ENCODE measurements around the gene DNAH17. TPM values are rescaled to one million over a fixed set of nuclear protein-coding genes. Genes with fewer than 3 reads are reported as not detected.

DNAH17 gene
- total and polyA plus RNA-seq, 2 of the 13 experiments (the other 11 are each of a cell fraction or from before 2014, with no cell fraction given), result 0.86 to 1.6 TPM

DNA sequence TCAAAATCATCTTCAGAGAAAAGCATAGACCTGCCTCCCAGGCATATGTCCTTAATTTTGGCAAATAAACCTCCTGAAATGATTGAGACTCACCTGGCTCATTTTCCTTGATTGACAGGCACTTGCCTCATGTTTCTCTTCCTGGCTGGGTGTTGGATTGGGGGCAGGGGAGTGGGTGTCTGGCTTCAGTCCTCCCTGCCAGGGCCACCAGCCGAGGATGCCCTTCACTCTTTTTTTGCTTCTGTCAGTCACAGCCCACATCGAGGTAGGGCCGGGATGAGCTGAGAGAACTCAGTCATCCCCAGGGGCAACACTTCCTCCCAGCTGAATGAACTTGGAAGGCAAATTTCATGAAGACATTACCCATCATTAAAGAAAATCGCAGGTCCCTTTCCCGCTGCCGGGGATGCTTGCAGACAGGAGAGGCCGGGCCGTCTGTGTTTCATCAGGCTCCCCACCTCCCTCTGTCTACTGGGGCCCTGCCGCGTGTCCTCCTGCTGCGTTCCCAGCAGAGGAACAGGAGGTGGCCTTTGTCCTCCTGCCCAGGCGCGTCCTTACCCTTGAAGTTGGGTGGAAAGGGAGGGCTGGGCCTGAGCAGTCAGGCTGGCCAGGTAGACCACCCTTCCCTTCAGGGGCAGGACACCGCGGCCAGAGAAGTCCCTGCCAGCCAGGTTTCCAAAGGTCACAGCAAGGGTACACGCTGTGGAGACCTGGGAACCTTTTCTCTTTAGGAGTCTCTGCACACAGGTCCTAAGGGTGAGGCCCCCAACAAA, 11.2 kb upstream of the DNAH17 start (continued):
- TF ChIP-seq, protein P1, sequence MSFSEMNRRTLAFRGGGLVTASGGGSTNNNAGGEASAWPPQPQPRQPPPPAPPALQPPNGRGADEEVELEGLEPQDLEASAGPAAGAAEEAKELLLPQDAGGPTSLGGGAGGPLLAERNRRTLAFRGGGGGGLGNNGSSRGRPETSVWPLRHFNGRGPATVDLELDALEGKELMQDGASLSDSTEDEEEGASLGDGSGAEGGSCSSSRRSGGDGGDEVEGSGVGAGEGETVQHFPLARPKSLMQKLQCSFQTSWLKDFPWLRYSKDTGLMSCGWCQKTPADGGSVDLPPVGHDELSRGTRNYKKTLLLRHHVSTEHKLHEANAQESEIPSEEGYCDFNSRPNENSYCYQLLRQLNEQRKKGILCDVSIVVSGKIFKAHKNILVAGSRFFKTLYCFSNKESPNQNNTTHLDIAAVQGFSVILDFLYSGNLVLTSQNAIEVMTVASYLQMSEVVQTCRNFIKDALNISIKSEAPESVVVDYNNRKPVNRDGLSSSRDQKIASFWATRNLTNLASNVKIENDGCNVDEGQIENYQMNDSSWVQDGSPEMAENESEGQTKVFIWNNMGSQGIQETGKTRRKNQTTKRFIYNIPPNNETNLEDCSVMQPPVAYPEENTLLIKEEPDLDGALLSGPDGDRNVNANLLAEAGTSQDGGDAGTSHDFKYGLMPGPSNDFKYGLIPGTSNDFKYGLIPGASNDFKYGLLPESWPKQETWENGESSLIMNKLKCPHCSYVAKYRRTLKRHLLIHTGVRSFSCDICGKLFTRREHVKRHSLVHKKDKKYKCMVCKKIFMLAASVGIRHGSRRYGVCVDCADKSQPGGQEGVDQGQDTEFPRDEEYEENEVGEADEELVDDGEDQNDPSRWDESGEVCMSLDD (CRISPR knock-in tag; IDR thresholded peaks at IDR 0.05; ENCODE audit: borderline replicate concordance), result no peak
- TF ChIP-seq NFE2 (CRISPR knock-in tag; IDR thresholded peaks at IDR 0.05) (no peak), ZNF124 (CRISPR knock-in tag; IDR thresholded peaks at IDR 0.05) (no peak), ZNF274 (CRISPR knock-in tag; IDR thresholded peaks at IDR 0.05) (peak; percentile 74; the same call in 1 of the 2 replicates), GFI1 (CRISPR knock-in tag; IDR thresholded peaks at IDR 0.05; ENCODE audit: borderline replicate concordance) (peak; percentile 71; the same call in 1 of the 2 replicates), ZNF749 (CRISPR knock-in tag; IDR thresholded peaks at IDR 0.05; ENCODE audit: borderline replicate concordance) (no peak), ZNF557 (CRISPR knock-in tag; IDR thresholded peaks at IDR 0.05) (no peak), NAIF1 (CRISPR knock-in tag; IDR thresholded peaks at IDR 0.05; ENCODE audit: borderline replicate concordance) (no peak), ZFP37 (CRISPR knock-in tag; IDR thresholded peaks at IDR 0.05; ENCODE audit: borderline replicate concordance) (peak; percentile 71; the same call in 1 of the 2 replicates)

DNA sequence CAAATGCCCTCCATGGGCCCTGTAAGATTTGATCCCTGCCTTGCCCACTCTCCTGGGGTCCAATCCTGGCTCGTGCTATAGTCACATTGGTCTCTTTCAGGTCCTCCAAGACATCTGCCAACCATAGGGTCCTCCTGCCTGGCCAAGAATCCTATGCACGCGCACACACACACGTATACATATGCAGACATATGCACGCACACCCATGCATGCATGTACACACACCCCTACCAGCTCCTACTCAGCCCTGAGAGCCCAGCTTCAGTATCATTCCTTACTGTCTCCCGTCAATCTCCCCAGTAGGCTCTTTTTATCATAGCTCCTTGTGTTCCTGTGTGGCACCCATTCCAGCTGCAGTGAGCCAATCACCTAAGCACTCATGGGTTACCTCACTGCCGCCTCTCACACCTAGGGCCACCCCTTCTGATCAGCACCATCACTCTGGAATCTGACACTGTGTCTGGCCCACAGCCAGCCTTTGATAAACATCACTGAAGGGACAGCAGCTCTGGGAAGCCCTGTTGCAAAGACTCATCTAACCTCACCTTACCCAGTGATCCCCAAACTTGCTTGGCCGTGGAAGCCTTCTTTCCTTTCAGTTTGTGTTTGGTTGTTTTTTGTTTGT, 7.9 kb upstream of the DNAH17 start:
- Histone ChIP-seq H4K20me1 (ENCODE audit: insufficient read depth, low read length) (no peaks in the 10 kb centered on the region), H3K4me2 (ENCODE audit: low read depth, low read length) (peak overlapping the region; percentile 2; the same call in 1 of the 2 replicates), H3K36me3 (replicated peaks in 1 of 2; ENCODE audit: control insufficient read depth in 1 of 2, insufficient read depth in 2 of 2, low read length in 2 of 2) (no peaks in the 10 kb centered on the region), H3K4me3 (replicated peaks in 1 of 3; ENCODE audit: insufficient read depth in 1 of 3, low read depth in 2 of 3, low read length in 3 of 3) (no peak overlapping the region), H3K9me3 (ENCODE audit: low read length) (no peaks in the 10 kb centered on the region), H3K4me1 (ENCODE audit: insufficient read depth, low read length) (peaks cover 53% of the 10 kb centered on the region), H3K27me3 (ENCODE audit: control insufficient read depth in 1 of 2, insufficient read depth in 2 of 2, low read length in 2 of 2) (no peaks in the 10 kb centered on the region; a peak in 1 of 5 replicates), H2AFZ (ENCODE audit: low read length) (no peak overlapping the region), H3K9ac (ENCODE audit: insufficient read depth, low read depth, low read length) (no peak overlapping the region), H3K27ac (ENCODE audit: extremely low read length, insufficient read depth, low read length) (no peak overlapping the region), H3K79me2 (ENCODE audit: insufficient read depth, low read length) (no peaks in the 10 kb centered on the region)
- POLR2A ChIA-PET, result no interaction called here
- ATAC-seq (no peak), DNase-seq (ENCODE audit: low spot score) (peak; percentile 38), FAIRE-seq (peak; percentile 42)
- BruUV-seq (replicated peaks), result no TSS peak
- 70% methylated on average over 8 of the region's 8 CpGs for WGBS (ENCODE audit: low lambda C conversion rate)
- CTCF ChIA-PET (ENCODE audit: low intra/inter-chr PET ratio, low total read pairs), result no interaction called here
- intact Hi-C loops (cut with micrococcal nuclease; ENCODE audit: unreplicated experiment), result no loop called here
- in situ Hi-C loops (cut with HindIII; ENCODE audit: extremely low pct_ligation_motif_present, low pct_unique_long_range_greater_than_20kb), result no loop called here
- TF ChIP-seq TMF1 (CRISPR knock-in tag; IDR thresholded peaks at IDR 0.05; ENCODE audit: low read depth) (no peak), MED13 (CRISPR knock-in tag; IDR thresholded peaks at IDR 0.05) (no peak), FOXK1 (CRISPR knock-in tag; IDR thresholded peaks at IDR 0.05; ENCODE audit: borderline replicate concordance, low read depth) (no peak), GMEB1 (CRISPR knock-in tag; IDR thresholded peaks at IDR 0.05; ENCODE audit: borderline replicate concordance) (no peak), PTBP1 (IDR thresholded peaks at IDR 0.05; ENCODE audit: low read depth, low read length, poor library complexity, severe bottlenecking) (no peak), EP300 (IDR thresholded peaks at IDR 0.05; ENCODE audit: low read depth in 2 of 2, low read length in 2 of 2) (no peak), EP300 (CRISPR knock-in tag; IDR thresholded peaks at IDR 0.05; ENCODE audit: borderline replicate concordance) (no peak)

All from HepG2 (cell line).